OCI-LY7 (cell line): ENCODE measurements around the gene ACTN1.

Source experiments
- EZH2phosphoT487 ChIP-seq: fragments of 200-600 bp; sonication (generic); IDR thresholded peaks from 2 replicates; pipeline ENCODE4 v1.6.1; 2018; ENCODE audit warnings: low read depth, borderline replicate concordance, mild to moderate bottlenecking, mixed run types, antibody characterized with exemption, low read length, moderate library complexity, mixed read lengths
- TF ChIP-seq, protein P1 (sequence below): fragments of 200-600 bp; sonication (generic); conservative IDR thresholded peaks from 2 replicates; pipeline ENCODE4 v1.5.1; 2014; ENCODE audit warnings: mild to moderate bottlenecking, antibody characterized with exemption, low read length, moderate library complexity, mixed read lengths

GRCh38 chr14:68952531-68953195 lies 26.4 kb downstream of the ACTN1 start:
- TF ChIP-seq, protein P1, sequence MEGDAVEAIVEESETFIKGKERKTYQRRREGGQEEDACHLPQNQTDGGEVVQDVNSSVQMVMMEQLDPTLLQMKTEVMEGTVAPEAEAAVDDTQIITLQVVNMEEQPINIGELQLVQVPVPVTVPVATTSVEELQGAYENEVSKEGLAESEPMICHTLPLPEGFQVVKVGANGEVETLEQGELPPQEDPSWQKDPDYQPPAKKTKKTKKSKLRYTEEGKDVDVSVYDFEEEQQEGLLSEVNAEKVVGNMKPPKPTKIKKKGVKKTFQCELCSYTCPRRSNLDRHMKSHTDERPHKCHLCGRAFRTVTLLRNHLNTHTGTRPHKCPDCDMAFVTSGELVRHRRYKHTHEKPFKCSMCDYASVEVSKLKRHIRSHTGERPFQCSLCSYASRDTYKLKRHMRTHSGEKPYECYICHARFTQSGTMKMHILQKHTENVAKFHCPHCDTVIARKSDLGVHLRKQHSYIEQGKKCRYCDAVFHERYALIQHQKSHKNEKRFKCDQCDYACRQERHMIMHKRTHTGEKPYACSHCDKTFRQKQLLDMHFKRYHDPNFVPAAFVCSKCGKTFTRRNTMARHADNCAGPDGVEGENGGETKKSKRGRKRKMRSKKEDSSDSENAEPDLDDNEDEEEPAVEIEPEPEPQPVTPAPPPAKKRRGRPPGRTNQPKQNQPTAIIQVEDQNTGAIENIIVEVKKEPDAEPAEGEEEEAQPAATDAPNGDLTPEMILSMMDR, result no peak
- no peak for TF ChIP-seq EZH2phosphoT487
